DMS153 (cell line): ENCODE data around the gene TMEM50A.
"Not testable (repeated sequence)": the region's sequence is repeated elsewhere in the genome, so short reads cannot be mapped to it uniquely, and the experiment has no call there.

Source experiments
- DNase-seq: peaks from one replicate; lab custom pipeline; 2025; lab: John Stamatoyannopoulos, UW

TMEM50A gene

GRCh38 chr1:25338188-25338981 lies at the start of gene TMEM50A:
TMEM50A (plus strand) TSS chr1:25338334; CDS start chr1:25340487, 2,153 bp downstream.
- peak; percentile 72 for DNase-seq

- not testable (repeated sequence) for DNase-seq
Measured at GRCh38 chr1:25288573-25289101, 49.5 kb upstream of the TMEM50A start.

GRCh38 chr1:25290043-25290442 lies 48.1 kb upstream of the TMEM50A start:
- not testable (repeated sequence) for DNase-seq

GRCh38 chr1:25293426-25293825 lies 44.7 kb upstream of the TMEM50A start:
- not testable (repeated sequence) for DNase-seq

- not testable (repeated sequence) for DNase-seq
Measured at GRCh38 chr1:25294889-25295826, 43.0 kb upstream of the TMEM50A start.

GRCh38 chr1:25296501-25296900 lies 41.6 kb upstream of the TMEM50A start:
- DNase-seq = not testable (repeated sequence)

GRCh38 chr1:25300729-25301128 lies 37.4 kb upstream of the TMEM50A start:
- DNase-seq = not testable (repeated sequence)

- DNase-seq = not testable (repeated sequence)
Measured at GRCh38 chr1:25302330-25302729, 35.8 kb upstream of the TMEM50A start.

- not testable (repeated sequence) for DNase-seq
Measured at GRCh38 chr1:25304936-25305335, 33.2 kb upstream of the TMEM50A start.

- DNase-seq = not testable (repeated sequence)
Measured at GRCh38 chr1:25308168-25308567, 30.0 kb upstream of the TMEM50A start.

GRCh38 chr1:25309085-25309484 lies 29.0 kb upstream of the TMEM50A start:
- not testable (repeated sequence) for DNase-seq

- not testable (repeated sequence) for DNase-seq
Measured at GRCh38 chr1:25309486-25309885, 28.6 kb upstream of the TMEM50A start.

- not testable (repeated sequence) for DNase-seq
Measured at GRCh38 chr1:25312806-25313470, 25.2 kb upstream of the TMEM50A start.

GRCh38 chr1:25320314-25320938 lies 17.7 kb upstream of the TMEM50A start:
- DNase-seq = not testable (repeated sequence)

GRCh38 chr1:25322127-25322526 lies 16.0 kb upstream of the TMEM50A start:
- DNase-seq = not testable (repeated sequence)

GRCh38 chr1:25324407-25324806 lies 13.7 kb upstream of the TMEM50A start:
- not testable (repeated sequence) for DNase-seq

- DNase-seq = not testable (repeated sequence)
Measured at GRCh38 chr1:25327864-25328790, 10.0 kb upstream of the TMEM50A start.

- DNase-seq = not testable (repeated sequence)
Measured at GRCh38 chr1:25328791-25329185, 9.3 kb upstream of the TMEM50A start.

- not testable (repeated sequence) for DNase-seq
Measured at GRCh38 chr1:25329336-25329735, 8.8 kb upstream of the TMEM50A start.

GRCh38 chr1:25329950-25330349 lies 8.2 kb upstream of the TMEM50A start:
- not testable (repeated sequence) for DNase-seq
